H54 (cell line): ENCODE results near the gene ENOX1.
"Not testable (repeated sequence)": the region's sequence is repeated elsewhere in the genome, so short reads cannot be mapped to it uniquely, and the experiment has no call there.

Source experiments
- DNase-seq: peaks from one replicate; pipeline ENCODE4 v3.0.0; 2011; ENCODE audit warnings: low spot score, mixed read lengths; ENCODE audit not compliant: insufficient read length
- FAIRE-seq: peaks from 3 replicates; lab custom pipeline; 2011; peaks lifted over from hg19 to GRCh38; lab: Jason Lieb, UNC
- POLR2A ChIP-seq: IDR thresholded peaks from 2 replicates; pipeline ENCODE4 v1.6.1; 2011; ENCODE audit warnings: low read depth, mild to moderate bottlenecking, low read length

Gene ENOX1

GRCh38 chr13:43355774-43356173 is 431.0 kb downstream of the ENOX1 start:
- FAIRE-seq (no peak), DNase-seq (no peak)
- TF ChIP-seq POLR2A, result no peak

- FAIRE-seq, result no peak
- TF ChIP-seq POLR2A, result no peak
- no peak for DNase-seq
Measured at GRCh38 chr13:43354153-43354945, 432.4 kb downstream of the ENOX1 start.

- no peak for FAIRE-seq
- DNase-seq, result no peak
- no peak for TF ChIP-seq POLR2A
Measured at GRCh38 chr13:43353631-43354030, 433.1 kb downstream of the ENOX1 start.

GRCh38 chr13:43351612-43352011 is 435.2 kb downstream of the ENOX1 start:
- not testable (repeated sequence) for FAIRE-seq, DNase-seq

GRCh38 chr13:43348397-43348796 is 438.4 kb downstream of the ENOX1 start:
- TF ChIP-seq POLR2A, result no peak
- FAIRE-seq (peak; percentile 87), DNase-seq (no peak)

GRCh38 chr13:43347877-43348276 is 438.9 kb downstream of the ENOX1 start:
- no peak for DNase-seq
- FAIRE-seq, result no peak

GRCh38 chr13:43346427-43346826 is 440.3 kb downstream of the ENOX1 start:
- no peak for TF ChIP-seq POLR2A
- DNase-seq, result no peak
- FAIRE-seq, result no peak

More at GRCh38 chr13:43347877-43348276, 438.9 kb downstream of the ENOX1 start:
- no peak for TF ChIP-seq POLR2A

GRCh38 chr13:43343645-43344044 is 443.1 kb downstream of the ENOX1 start:
- DNase-seq, result no peak
- no peak for FAIRE-seq
- TF ChIP-seq POLR2A, result no peak

GRCh38 chr13:43339805-43340550 is 446.8 kb downstream of the ENOX1 start:
- no peak for FAIRE-seq
- TF ChIP-seq POLR2A, result no peak
- DNase-seq, result no peak

- FAIRE-seq (no peak), DNase-seq (no peak)
- no peak for TF ChIP-seq POLR2A
Measured at GRCh38 chr13:43339145-43339804, 447.5 kb downstream of the ENOX1 start.

- no peak for FAIRE-seq
Measured at GRCh38 chr13:43335764-43336163, 451.0 kb downstream of the ENOX1 start.

GRCh38 chr13:43333176-43333575 is 453.6 kb downstream of the ENOX1 start:
- FAIRE-seq (no peak), DNase-seq (no peak)
- no peak for TF ChIP-seq POLR2A

More at GRCh38 chr13:43335764-43336163, 451.0 kb downstream of the ENOX1 start:
- DNase-seq, result no peak
- TF ChIP-seq POLR2A, result no peak

- no peak for DNase-seq
- FAIRE-seq, result no peak
- TF ChIP-seq POLR2A, result no peak
Measured at GRCh38 chr13:43331672-43332071, 455.1 kb downstream of the ENOX1 start.

GRCh38 chr13:43329702-43330101 is 457.1 kb downstream of the ENOX1 start:
- no peak for DNase-seq
- no peak for FAIRE-seq

More at GRCh38 chr13:43329702-43330101, 457.1 kb downstream of the ENOX1 start:
- TF ChIP-seq POLR2A, result no peak
